ENCODE results near the gene TCOF1. TPM values are rescaled to one million over a fixed set of nuclear protein-coding genes. Genes with fewer than 3 reads are reported as not detected.

TCOF1 gene
- total and polyA plus RNA-seq, 8 donors, result 8.7 to 19.9 (median 13.7) TPM

DNA sequence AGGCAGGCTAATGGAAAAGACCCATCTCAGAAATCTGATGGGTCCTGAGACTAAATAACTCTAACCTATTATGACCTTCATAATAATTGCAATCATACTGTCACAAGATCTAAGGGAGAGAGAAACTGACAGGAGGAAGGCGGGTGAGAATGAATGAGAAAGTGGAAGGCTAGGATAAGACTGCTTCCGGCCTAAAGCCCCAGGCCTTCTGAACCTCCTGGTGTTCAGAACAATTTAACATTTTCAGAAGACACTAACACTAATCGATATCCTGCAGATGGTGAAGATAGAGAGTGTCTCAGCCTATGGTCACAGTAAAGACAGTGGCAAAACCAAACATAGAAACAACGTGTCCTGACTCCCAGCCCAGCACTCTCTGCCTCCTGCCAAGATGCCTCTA is 90.8 kb downstream of the TCOF1 start:
- ATAC-seq (no peak), FAIRE-seq (no peak), DNase-seq (no peak)
- no peaks in the 10 kb centered on the region for H3K27me3 ChIP-seq
- no peak overlapping the region for H3K27ac ChIP-seq
- no peaks in the 10 kb centered on the region for H3K9me3 ChIP-seq
- peaks cover 7 to 17% (median 8%) of the 10 kb centered on the region in 3 donors for H3K4me1 ChIP-seq
- TF ChIP-seq CTCF (IDR thresholded peaks at IDR 0.05), result no peak
- intact Hi-C loops (cut with DNase I), result no loop called here
- H3K4me3 ChIP-seq, result peak overlapping the region; percentile 57 to 70 (median 69)
- WGBS, 2 donors, result 13 to 18% methylated on average over 4 of the region's 4 CpGs
- peaks cover 14 to 44% (median 37%) of the 10 kb centered on the region in 3 donors for H3K36me3 ChIP-seq

DNA sequence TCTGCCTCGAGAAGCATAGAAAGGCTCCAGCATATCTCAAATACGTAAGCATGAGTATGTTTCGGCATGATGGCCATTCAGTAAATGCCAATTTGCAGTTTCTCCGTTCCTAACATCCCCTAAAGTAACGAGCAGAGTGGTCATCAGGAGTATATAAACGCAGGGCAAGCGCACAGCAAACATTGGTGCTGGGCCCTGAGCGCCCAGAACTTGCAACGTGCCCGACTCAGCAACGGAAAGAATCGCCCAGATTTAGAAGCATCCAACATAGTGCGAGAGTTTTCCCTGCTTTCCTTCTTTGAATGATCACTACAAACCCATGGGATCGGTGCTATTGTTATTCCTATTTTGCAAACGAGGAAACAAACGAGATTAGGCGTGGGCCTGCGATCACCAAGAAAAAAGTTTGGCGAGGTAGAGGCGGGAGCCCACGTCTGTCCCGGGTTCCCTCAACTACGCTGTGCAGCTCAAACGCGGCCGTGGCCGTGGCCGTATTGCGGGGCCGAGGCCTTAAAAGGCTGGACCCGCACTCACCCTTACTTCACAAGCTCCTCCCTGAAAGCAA is 91.5 kb downstream of the TCOF1 start:
- Histone ChIP-seq H3K27ac (peak overlapping the region; percentile 92 to 98 (median 96)), H3K27me3 (no peaks in the 10 kb centered on the region), H3K36me3 (peaks cover 14 to 37% (median 33%) of the 10 kb centered on the region in 3 donors), H3K4me3 (peak overlapping the region; percentile 57 to 70 (median 69)), H3K9me3 (no peaks in the 10 kb centered on the region), H3K4me1 (peaks cover 7 to 17% (median 8%) of the 10 kb centered on the region in 3 donors)
- no peak for TF ChIP-seq CTCF (IDR thresholded peaks at IDR 0.05)
- intact Hi-C loops (cut with DNase I), result no loop called here
- no peak for FAIRE-seq
- ATAC-seq, result peak; percentile 54 to 66 (median 62)
- WGBS, 2 donors, result 0% methylated on average over 31 of the region's 31 CpGs
- DNase-seq, result no peak

Other genes with a start within 250 kb of the TCOF1 start
- gene PDGFRB, start 201.9 kb upstream of the TCOF1 start, total RNA-seq, result 10 to 100 TPM in 4 of 6 donors, 1 to 10 TPM in 2; 7.2 to 48.6 (median 15.6) TPM
- gene PDGFRB, start 201.9 kb upstream of the TCOF1 start, polyA plus RNA-seq, result 10 to 100 TPM; 11.5 to 17.0 TPM
- under 1 TPM in 2 of 6 donors, not detected in 4; 0.13 to 0.16 TPM for gene CDX1, start 190.9 kb upstream of the TCOF1 start, total RNA-seq
- under 1 TPM in 1 of 2 donors, not detected in 1; 0.19 TPM for gene CDX1, start 190.9 kb upstream of the TCOF1 start, polyA plus RNA-seq
- not detected for gene SLC6A7, start 167.6 kb upstream of the TCOF1 start, total RNA-seq
- not detected for gene SLC6A7, start 167.6 kb upstream of the TCOF1 start, polyA plus RNA-seq
- gene CAMK2A, start 67.9 kb upstream of the TCOF1 start, total RNA-seq, result under 1 TPM in 4 of 6 donors, not detected in 2; 0.03 to 0.19 (median 0.06) TPM
- gene CAMK2A, start 67.9 kb upstream of the TCOF1 start, polyA plus RNA-seq, result under 1 TPM in 1 of 2 donors, not detected in 1; 0.12 TPM
- under 1 TPM in 5 of 6 donors, not detected in 1; 0.14 to 0.87 (median 0.24) TPM for gene ARSI, start 54.8 kb upstream of the TCOF1 start, total RNA-seq
- gene ARSI, start 54.8 kb upstream of the TCOF1 start, polyA plus RNA-seq, result not detected
- 1,000 to 10,000 TPM in 1 of 6 donors, 100 to 1,000 TPM in 3, 10 to 100 TPM in 2; 67.2 to 1,206 (median 163) TPM for gene CD74, start 55.2 kb downstream of the TCOF1 start, total RNA-seq
- 100 to 1,000 TPM; 138 to 141 TPM for gene CD74, start 55.2 kb downstream of the TCOF1 start, polyA plus RNA-seq
- gene RPS14, start 92.0 kb downstream of the TCOF1 start, total RNA-seq, result 1,000 to 10,000 TPM; 1,164 to 1,840 (median 1,380) TPM
- gene RPS14, start 92.0 kb downstream of the TCOF1 start, polyA plus RNA-seq, result 1,000 to 10,000 TPM; 2,004 to 2,138 TPM
- 10 to 100 TPM; 35.5 to 57.2 (median 41.0) TPM for gene NDST1, start 150.4 kb downstream of the TCOF1 start, total RNA-seq
- 10 to 100 TPM in 1 of 2 donors, 1 to 10 TPM in 1; 9.9 to 20.2 TPM for gene NDST1, start 150.4 kb downstream of the TCOF1 start, polyA plus RNA-seq

All from pancreas (tissue), 10 donors.